ENCODE results near the gene BMP7. TPM values are rescaled to one million over a fixed set of nuclear protein-coding genes. Genes with fewer than 3 reads are reported as not detected.

Gene BMP7
- total RNA-seq, 1 experiment from 2014 or later: 0.13 TPM

DNA sequence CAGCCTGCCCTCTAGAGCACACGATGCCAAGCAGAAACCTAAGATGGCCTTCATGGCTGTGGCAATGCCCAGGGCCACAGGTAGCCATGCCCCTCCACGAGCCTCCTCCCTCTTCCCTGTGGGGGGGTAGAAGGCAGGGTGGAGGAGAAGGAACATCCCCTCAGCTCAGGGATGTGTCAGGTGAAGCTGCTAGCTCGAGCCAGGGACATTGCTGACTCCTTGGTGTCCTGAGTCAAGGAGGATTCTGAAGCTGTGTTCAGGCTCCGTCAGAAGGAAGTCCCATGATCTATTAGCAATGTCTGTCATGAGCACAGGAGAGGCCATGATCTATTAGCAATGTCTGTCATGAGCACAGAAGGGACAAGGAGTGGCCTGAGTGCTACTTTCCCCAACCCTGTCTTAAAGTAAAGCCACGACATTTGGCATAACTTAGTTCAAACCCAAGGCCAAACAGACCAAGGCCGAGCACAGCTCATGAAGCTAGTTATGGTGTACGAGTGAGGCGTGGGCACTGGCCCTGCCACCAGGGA is 87.8 kb downstream of the BMP7 start:
- H3K4me2 ChIP-seq: no peak overlapping the region
- no TSS peak for BruUV-seq (replicated peaks)
- intact Hi-C loops (cut with micrococcal nuclease; ENCODE audit: unreplicated experiment): no loop called here
- H3K9me3 ChIP-seq (ENCODE audit: insufficient read depth, low read depth): no peaks in the 10 kb centered on the region
- H3F3A ChIP-seq (ENCODE audit: insufficient read depth, low read depth): no peaks in the 10 kb centered on the region
- H2AFZ ChIP-seq: no peak overlapping the region
- H3K4me1 ChIP-seq (replicated peaks; ENCODE audit: insufficient read depth): no peaks in the 10 kb centered on the region
- DNase-seq: no peak
- no peak overlapping the region for H3K4me3 ChIP-seq
- ChIA-PET CTCF (no interaction called here), POLR2A (ENCODE audit: unreplicated experiment) (no interaction called here)
- H3K27me3 ChIP-seq (ENCODE audit: insufficient read depth, low read depth): peaks cover 40% of the 10 kb centered on the region; the same call in 1 of the 2 replicates
- no peaks in the 10 kb centered on the region for H3K79me2 ChIP-seq (ENCODE audit: low read depth)
- H3K27ac ChIP-seq: no peak overlapping the region
- TF ChIP-seq, protein P1, sequence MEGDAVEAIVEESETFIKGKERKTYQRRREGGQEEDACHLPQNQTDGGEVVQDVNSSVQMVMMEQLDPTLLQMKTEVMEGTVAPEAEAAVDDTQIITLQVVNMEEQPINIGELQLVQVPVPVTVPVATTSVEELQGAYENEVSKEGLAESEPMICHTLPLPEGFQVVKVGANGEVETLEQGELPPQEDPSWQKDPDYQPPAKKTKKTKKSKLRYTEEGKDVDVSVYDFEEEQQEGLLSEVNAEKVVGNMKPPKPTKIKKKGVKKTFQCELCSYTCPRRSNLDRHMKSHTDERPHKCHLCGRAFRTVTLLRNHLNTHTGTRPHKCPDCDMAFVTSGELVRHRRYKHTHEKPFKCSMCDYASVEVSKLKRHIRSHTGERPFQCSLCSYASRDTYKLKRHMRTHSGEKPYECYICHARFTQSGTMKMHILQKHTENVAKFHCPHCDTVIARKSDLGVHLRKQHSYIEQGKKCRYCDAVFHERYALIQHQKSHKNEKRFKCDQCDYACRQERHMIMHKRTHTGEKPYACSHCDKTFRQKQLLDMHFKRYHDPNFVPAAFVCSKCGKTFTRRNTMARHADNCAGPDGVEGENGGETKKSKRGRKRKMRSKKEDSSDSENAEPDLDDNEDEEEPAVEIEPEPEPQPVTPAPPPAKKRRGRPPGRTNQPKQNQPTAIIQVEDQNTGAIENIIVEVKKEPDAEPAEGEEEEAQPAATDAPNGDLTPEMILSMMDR (conservative IDR thresholded peaks at IDR 0.05): no peak
- TF ChIP-seq EZH2 (IDR thresholded peaks at IDR 0.05; ENCODE audit: low read depth): no peak
- no peaks in the 10 kb centered on the region for H3K36me3 ChIP-seq (ENCODE audit: low read depth)
- no peaks in the 10 kb centered on the region for H3K9me2 ChIP-seq (ENCODE audit: insufficient read depth)
- H4K20me1 ChIP-seq (ENCODE audit: insufficient read depth): no peaks in the 10 kb centered on the region

DNA sequence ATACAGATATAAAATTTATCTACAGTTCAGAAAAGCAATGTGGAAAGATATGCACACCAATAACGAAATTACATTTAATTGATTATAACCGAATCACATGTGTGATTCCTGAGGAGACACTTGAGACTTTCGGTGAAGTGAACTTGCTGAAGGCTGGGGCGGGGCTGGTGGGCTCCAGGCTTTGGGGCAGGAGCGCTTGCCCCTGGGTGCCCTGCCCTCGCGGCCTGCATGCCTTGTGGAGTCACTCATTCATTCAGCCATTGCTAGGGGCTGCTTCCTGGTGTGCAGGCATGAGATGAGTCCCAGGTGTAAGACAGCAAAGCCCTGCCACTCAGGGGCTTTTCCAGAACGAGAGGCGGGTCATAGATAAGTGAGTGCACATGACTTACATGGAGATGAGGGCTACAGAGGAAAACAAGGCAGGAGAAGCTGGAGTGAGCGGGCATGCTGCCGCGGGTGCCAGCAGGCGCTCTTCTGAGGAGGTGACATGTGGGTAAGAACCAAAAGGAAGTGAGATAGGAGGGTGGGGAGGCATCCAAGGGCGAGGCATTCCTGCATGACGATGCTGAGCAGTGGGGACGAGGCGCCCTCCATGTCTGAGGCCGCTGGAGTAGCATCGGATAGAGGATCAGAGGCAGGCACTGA is 88.7 kb downstream of the BMP7 start:
- Histone ChIP-seq H3K36me3 (ENCODE audit: low read depth) (no peaks in the 10 kb centered on the region), H3K9me2 (ENCODE audit: insufficient read depth) (no peaks in the 10 kb centered on the region), H3K4me1 (replicated peaks; ENCODE audit: insufficient read depth) (no peaks in the 10 kb centered on the region), H3K27ac (no peak overlapping the region), H3K4me3 (no peak overlapping the region), H3K9me3 (ENCODE audit: insufficient read depth, low read depth) (no peaks in the 10 kb centered on the region), H3K79me2 (ENCODE audit: low read depth) (no peaks in the 10 kb centered on the region), H2AFZ (no peak overlapping the region), H3F3A (ENCODE audit: insufficient read depth, low read depth) (no peaks in the 10 kb centered on the region), H3K27me3 (ENCODE audit: insufficient read depth, low read depth) (peaks cover 34% of the 10 kb centered on the region; the same call in 1 of the 2 replicates), H4K20me1 (ENCODE audit: insufficient read depth) (no peaks in the 10 kb centered on the region), H3K4me2 (no peak overlapping the region)
- no TSS peak for BruUV-seq (replicated peaks)
- no peak for TF ChIP-seq EZH2 (IDR thresholded peaks at IDR 0.05; ENCODE audit: low read depth)
- TF ChIP-seq, protein P1 (conservative IDR thresholded peaks at IDR 0.05): no peak
- intact Hi-C loops (cut with micrococcal nuclease; ENCODE audit: unreplicated experiment): no loop called here
- CTCF ChIA-PET: no interaction called here
- DNase-seq: no peak
- POLR2A ChIA-PET (ENCODE audit: unreplicated experiment): no interaction called here

DNA sequence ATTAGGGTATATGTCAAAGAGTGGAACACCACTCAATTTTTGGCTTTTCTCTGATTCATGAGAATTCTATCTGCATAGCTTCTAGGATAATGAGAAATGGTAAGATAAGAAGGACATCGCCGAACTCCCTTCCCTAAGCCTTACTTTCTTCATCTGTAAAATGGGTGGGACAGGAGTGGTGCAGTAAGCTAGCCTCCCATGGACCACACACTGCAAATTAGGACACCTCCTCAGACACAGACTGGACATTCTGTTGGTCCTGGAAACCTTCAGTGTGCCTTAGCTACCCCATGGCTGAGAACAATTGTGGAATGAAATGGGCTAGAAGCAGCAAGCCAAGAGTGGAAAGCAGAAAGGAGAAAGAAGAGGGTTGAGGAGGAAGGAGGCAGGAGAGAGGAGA is 89.6 kb downstream of the BMP7 start:
- no peaks in the 10 kb centered on the region for H3K9me2 ChIP-seq (ENCODE audit: insufficient read depth)
- H3K27me3 ChIP-seq (ENCODE audit: insufficient read depth, low read depth): peaks cover 25% of the 10 kb centered on the region; the same call in 1 of the 2 replicates
- TF ChIP-seq, protein P1 (conservative IDR thresholded peaks at IDR 0.05): no peak
- TF ChIP-seq EZH2 (IDR thresholded peaks at IDR 0.05; ENCODE audit: low read depth): no peak
- H3K9me3 ChIP-seq (ENCODE audit: insufficient read depth, low read depth): no peaks in the 10 kb centered on the region
- BruUV-seq (replicated peaks): no TSS peak
- no peak overlapping the region for H3K4me2 ChIP-seq
- ChIA-PET POLR2A (ENCODE audit: unreplicated experiment) (no interaction called here), CTCF (no interaction called here)
- no peaks in the 10 kb centered on the region for H3K36me3 ChIP-seq (ENCODE audit: low read depth)
- H3F3A ChIP-seq (ENCODE audit: insufficient read depth, low read depth): no peaks in the 10 kb centered on the region
- no peaks in the 10 kb centered on the region for H3K79me2 ChIP-seq (ENCODE audit: low read depth)
- H4K20me1 ChIP-seq (ENCODE audit: insufficient read depth): no peaks in the 10 kb centered on the region
- H3K4me3 ChIP-seq: no peak overlapping the region
- H3K4me1 ChIP-seq (replicated peaks; ENCODE audit: insufficient read depth): no peaks in the 10 kb centered on the region
- H3K27ac ChIP-seq: no peak overlapping the region
- H2AFZ ChIP-seq: no peak overlapping the region
- no peak for DNase-seq
- intact Hi-C loops (cut with micrococcal nuclease; ENCODE audit: unreplicated experiment): no loop called here
